ENCODE measurements around the gene TSSK3. TPM values are rescaled to one million over a fixed set of nuclear protein-coding genes. Genes with fewer than 3 reads are reported as not detected.

The TSSK3 gene
- total RNA-seq, 3 donors from 2014 or later, result 1.8 to 3.6 (median 2.3) TPM

GRCh38 chr1:32386676-32387392, 24.5 kb downstream of the TSSK3 start:
- no peak for TF ChIP-seq CTCF (IDR thresholded peaks at IDR 0.05)
- Histone ChIP-seq H3K9me3 (no peaks in the 10 kb centered on the region), H3K36me3 (ENCODE audit: low read depth) (peaks cover 4% of the 10 kb centered on the region), H3K4me1 (ENCODE audit: low read depth) (no peaks in the 10 kb centered on the region), H3K4me3 (no peak overlapping the region)
- ATAC-seq (no peak), DNase-seq (no peak)
- intact Hi-C loops (cut with DNase I, micrococcal nuclease), result no loop called here

- no peak for TF ChIP-seq CTCF (IDR thresholded peaks at IDR 0.05)
- Histone ChIP-seq H3K4me1 (ENCODE audit: low read depth) (peaks cover 11% of the 10 kb centered on the region), H3K4me3 (no peak overlapping the region), H3K36me3 (ENCODE audit: low read depth) (peaks cover 4% of the 10 kb centered on the region), H3K9me3 (no peaks in the 10 kb centered on the region)
- intact Hi-C loops (cut with DNase I, micrococcal nuclease), result no loop called here
- ATAC-seq (no peak), DNase-seq (no peak)
Measured at GRCh38 chr1:32388641-32389040, 26.3 kb downstream of the TSSK3 start.

- no peak for ATAC-seq
- intact Hi-C loops (cut with DNase I, micrococcal nuclease), result no loop called here
- TF ChIP-seq CTCF (IDR thresholded peaks at IDR 0.05), result no peak
- Histone ChIP-seq H3K36me3 (ENCODE audit: low read depth) (no peaks in the 10 kb centered on the region), H3K4me3 (no peak overlapping the region), H3K9me3 (no peaks in the 10 kb centered on the region), H3K4me1 (ENCODE audit: low read depth) (peaks cover 11% of the 10 kb centered on the region)
- DNase-seq, result no peak
Measured at GRCh38 chr1:32390904-32391870, 28.8 kb downstream of the TSSK3 start.

- no peak overlapping the region for H3K4me3 ChIP-seq
- no peaks in the 10 kb centered on the region for H3K9me3 ChIP-seq
- H3K36me3 ChIP-seq (ENCODE audit: low read depth), result no peaks in the 10 kb centered on the region
- no peak for TF ChIP-seq CTCF (IDR thresholded peaks at IDR 0.05)
- intact Hi-C loops (cut with DNase I, micrococcal nuclease), result no loop called here
- no peak for DNase-seq
- peaks cover 11% of the 10 kb centered on the region for H3K4me1 ChIP-seq (ENCODE audit: low read depth)
- ATAC-seq, result no peak
Measured at GRCh38 chr1:32392325-32392724, 30.0 kb downstream of the TSSK3 start.

GRCh38 chr1:32393136-32393535, 30.8 kb downstream of the TSSK3 start:
- no peak for TF ChIP-seq CTCF (IDR thresholded peaks at IDR 0.05)
- no peaks in the 10 kb centered on the region for H3K36me3 ChIP-seq (ENCODE audit: low read depth)
- intact Hi-C loops (cut with DNase I, micrococcal nuclease), result no loop called here
- no peaks in the 10 kb centered on the region for H3K9me3 ChIP-seq
- peaks cover 11% of the 10 kb centered on the region for H3K4me1 ChIP-seq (ENCODE audit: low read depth)
- no peak for DNase-seq
- H3K4me3 ChIP-seq, result no peak overlapping the region
- no peak for ATAC-seq

All from mucosa of descending colon (tissue), 3 donors.